ENCODE data around the gene PPP1R37. TPM values are rescaled to one million over a fixed set of nuclear protein-coding genes. Genes with fewer than 3 reads are reported as not detected.

The PPP1R37 gene
- total and polyA plus RNA-seq, 2 experiments from 2014 or later, result 14.0 to 30.8 TPM

- H3K9me2 ChIP-seq (replicated peaks; ENCODE audit: insufficient read depth), result no peaks in the 10 kb centered on the region
- H3K36me3 ChIP-seq (replicated peaks; ENCODE audit: insufficient read depth, low read depth), result no peaks in the 10 kb centered on the region
- DNase-seq (ENCODE audit: low spot score), result peak; percentile 6
- H3K9me3 ChIP-seq (ENCODE audit: low read depth), result no peaks in the 10 kb centered on the region
- no peak overlapping the region for H3K27ac ChIP-seq
- no peaks in the 10 kb centered on the region for H3K4me1 ChIP-seq (ENCODE audit: insufficient read depth)
- no peak overlapping the region for H2AFZ ChIP-seq
- H3K27me3 ChIP-seq, result no peaks in the 10 kb centered on the region
- no peaks in the 10 kb centered on the region for H4K20me1 ChIP-seq (ENCODE audit: insufficient read depth, poor library complexity, severe bottlenecking)
- TF ChIP-seq EZH2phosphoT487 (IDR thresholded peaks at IDR 0.05; ENCODE audit: low read depth, severe bottlenecking, unreplicated experiment) (no peak), CTCF (IDR thresholded peaks at IDR 0.05; ENCODE audit: poor library complexity) (no peak), EZH2 (IDR thresholded peaks at IDR 0.05; ENCODE audit: borderline replicate concordance) (no peak)
- no peak overlapping the region for H3K4me2 ChIP-seq
- no peaks in the 10 kb centered on the region for H3K79me2 ChIP-seq
- 87% methylated on average over 21 of the region's 21 CpGs for WGBS (ENCODE audit: low lambda C conversion rate, missing lambda C conversion rate)
- H3K4me3 ChIP-seq, result no peak overlapping the region
These were observed 77.4 kb downstream of the PPP1R37 start for GRCh38 chr19:45170146-45171106.

GRCh38 chr19:45171211-45171623 lies 78.2 kb downstream of the PPP1R37 start:
- DNase-seq (ENCODE audit: low spot score), result peak; percentile 3
- H3K4me3 ChIP-seq, result no peak overlapping the region
- H2AFZ ChIP-seq, result no peak overlapping the region
- H4K20me1 ChIP-seq (ENCODE audit: insufficient read depth, poor library complexity, severe bottlenecking), result no peaks in the 10 kb centered on the region
- TF ChIP-seq CTCF (IDR thresholded peaks at IDR 0.05; ENCODE audit: poor library complexity) (no peak), EZH2 (IDR thresholded peaks at IDR 0.05; ENCODE audit: borderline replicate concordance) (no peak), EZH2phosphoT487 (IDR thresholded peaks at IDR 0.05; ENCODE audit: low read depth, severe bottlenecking, unreplicated experiment) (no peak)
- no peak overlapping the region for H3K4me2 ChIP-seq
- H3K36me3 ChIP-seq (replicated peaks; ENCODE audit: insufficient read depth, low read depth), result no peaks in the 10 kb centered on the region
- 33% methylated on average over 7 of the region's 7 CpGs for WGBS (ENCODE audit: low lambda C conversion rate, missing lambda C conversion rate)
- H3K9me3 ChIP-seq (ENCODE audit: low read depth), result no peaks in the 10 kb centered on the region
- H3K9me2 ChIP-seq (replicated peaks; ENCODE audit: insufficient read depth), result no peaks in the 10 kb centered on the region
- H3K4me1 ChIP-seq (ENCODE audit: insufficient read depth), result no peaks in the 10 kb centered on the region
- no peaks in the 10 kb centered on the region for H3K79me2 ChIP-seq
- no peak overlapping the region for H3K27ac ChIP-seq
- H3K27me3 ChIP-seq, result no peaks in the 10 kb centered on the region

- Histone ChIP-seq H2AFZ (no peak overlapping the region), H4K20me1 (ENCODE audit: insufficient read depth, poor library complexity, severe bottlenecking) (no peaks in the 10 kb centered on the region), H3K4me1 (ENCODE audit: insufficient read depth) (peaks cover 3% of the 10 kb centered on the region), H3K36me3 (replicated peaks; ENCODE audit: insufficient read depth, low read depth) (no peaks in the 10 kb centered on the region), H3K9me2 (replicated peaks; ENCODE audit: insufficient read depth) (no peaks in the 10 kb centered on the region), H3K27ac (no peak overlapping the region), H3K4me2 (no peak overlapping the region), H3K27me3 (no peaks in the 10 kb centered on the region), H3K79me2 (peaks cover 8% of the 10 kb centered on the region), H3K4me3 (no peak overlapping the region), H3K9me3 (ENCODE audit: low read depth) (no peaks in the 10 kb centered on the region)
- no peak for DNase-seq (ENCODE audit: low spot score)
- WGBS (ENCODE audit: low lambda C conversion rate, missing lambda C conversion rate), result 86% methylated on average over 4 of the region's 4 CpGs
- TF ChIP-seq CTCF (IDR thresholded peaks at IDR 0.05; ENCODE audit: poor library complexity), result no peak
- no peak for TF ChIP-seq EZH2phosphoT487 (IDR thresholded peaks at IDR 0.05; ENCODE audit: low read depth, severe bottlenecking, unreplicated experiment)
- no peak for TF ChIP-seq EZH2 (IDR thresholded peaks at IDR 0.05; ENCODE audit: borderline replicate concordance)
These were observed 79.2 kb downstream of the PPP1R37 start for GRCh38 chr19:45172173-45172572.
